Nephron progenitor cell (in vitro differentiated cells): ENCODE measurements around the gene RAD21L1.
A peak's percentile ranks its signal among the peaks of the same experiment; 100 is the strongest.

Source experiments
- DNase-seq: peaks from one replicate; pipeline ENCODE4 v3.0.0; 2021
- H3K27ac Mint-ChIP-seq: 2 replicates; pipeline ENCODE4 v1.8.0; 2021; ENCODE audit warnings: mild to moderate bottlenecking, moderate library complexity, mixed read lengths
- H3K27me3 Mint-ChIP-seq: 2 replicates; pipeline ENCODE4 v1.8.0; 2021; ENCODE audit warnings: mild to moderate bottlenecking, low read depth, mixed read lengths; ENCODE audit not compliant: poor library complexity
- H3K36me3 Mint-ChIP-seq: 2 replicates; pipeline ENCODE4 v1.8.0; 2021; ENCODE audit warnings: low read depth, mixed read lengths
- H3K4me1 Mint-ChIP-seq: 2 replicates; pipeline ENCODE4 v1.8.0; 2021; ENCODE audit warnings: mixed read lengths
- H3K4me3 Mint-ChIP-seq: 2 replicates; pipeline ENCODE4 v1.8.0; 2021; ENCODE audit warnings: mild to moderate bottlenecking, moderate library complexity, mixed read lengths
- H3K9me3 Mint-ChIP-seq: 2 replicates; pipeline ENCODE4 v1.8.0; 2021; ENCODE audit warnings: mild to moderate bottlenecking, moderate library complexity, mixed read lengths
- CTCF ChIP-seq: fragments of 200-600 bp; sonication (generic); IDR thresholded peaks from 2 replicates; pipeline ENCODE4 v1.5.0; 2021; ENCODE audit warnings: antibody characterized with exemption

The RAD21L1 gene

GRCh38 chr20:1297486-1297885 lies 71.6 kb downstream of the RAD21L1 start:
- no peaks in the 10 kb centered on the region for H3K4me1 Mint-ChIP-seq
- no peak for TF ChIP-seq CTCF
- H3K36me3 Mint-ChIP-seq: no peaks in the 10 kb centered on the region
- no peak overlapping the region for H3K4me3 Mint-ChIP-seq
- peaks cover 18% of the 10 kb centered on the region for H3K27me3 Mint-ChIP-seq
- H3K27ac Mint-ChIP-seq: no peak overlapping the region
- H3K9me3 Mint-ChIP-seq: no peaks in the 10 kb centered on the region
- no peak for DNase-seq

- Mint-ChIP-seq H3K27ac (no peak overlapping the region), H3K9me3 (no peaks in the 10 kb centered on the region), H3K36me3 (no peaks in the 10 kb centered on the region), H3K4me3 (no peak overlapping the region), H3K4me1 (peaks cover 4% of the 10 kb centered on the region), H3K27me3 (peaks cover 15% of the 10 kb centered on the region)
- TF ChIP-seq CTCF: no peak
- no peak for DNase-seq
Observed at GRCh38 chr20:1298166-1298565, 72.3 kb downstream of the RAD21L1 start.

- Mint-ChIP-seq H3K27me3 (peaks cover 15% of the 10 kb centered on the region), H3K9me3 (no peaks in the 10 kb centered on the region), H3K27ac (peak overlapping the region; percentile 79), H3K4me3 (no peak overlapping the region), H3K36me3 (no peaks in the 10 kb centered on the region), H3K4me1 (peaks cover 12% of the 10 kb centered on the region)
- TF ChIP-seq CTCF: no peak
- no peak for DNase-seq
Observed at GRCh38 chr20:1298888-1299511, 73.2 kb downstream of the RAD21L1 start.

- Mint-ChIP-seq H3K27ac (no peak overlapping the region), H3K27me3 (peaks cover 15% of the 10 kb centered on the region)
- no peak for TF ChIP-seq CTCF
Observed at GRCh38 chr20:1299522-1299921, 73.7 kb downstream of the RAD21L1 start.

GRCh38 chr20:1300083-1300840 lies 74.4 kb downstream of the RAD21L1 start:
- Mint-ChIP-seq H3K4me1 (peaks cover 22% of the 10 kb centered on the region), H3K27ac (no peak overlapping the region), H3K9me3 (no peaks in the 10 kb centered on the region), H3K27me3 (peaks cover 14% of the 10 kb centered on the region), H3K36me3 (no peaks in the 10 kb centered on the region), H3K4me3 (no peak overlapping the region)
- DNase-seq: no peak
- TF ChIP-seq CTCF: no peak

More at GRCh38 chr20:1299522-1299921, 73.7 kb downstream of the RAD21L1 start:
- H3K4me3 Mint-ChIP-seq: no peak overlapping the region
- DNase-seq: no peak
- H3K36me3 Mint-ChIP-seq: no peaks in the 10 kb centered on the region
- peaks cover 17% of the 10 kb centered on the region for H3K4me1 Mint-ChIP-seq
- H3K9me3 Mint-ChIP-seq: no peaks in the 10 kb centered on the region
